NCI-H1694 treated with DMSO at 0.1 percent for 48 hours (cell line): ENCODE measurements around the gene MS4A5.
"Not testable (repeated sequence)": the region's sequence is repeated elsewhere in the genome, so short reads cannot be mapped to it uniquely, and the experiment has no call there.

ENCODE experiments used
- DNase-seq: peaks from one replicate; lab custom pipeline; 2025; lab: John Stamatoyannopoulos, UW

Gene MS4A5, protein sequence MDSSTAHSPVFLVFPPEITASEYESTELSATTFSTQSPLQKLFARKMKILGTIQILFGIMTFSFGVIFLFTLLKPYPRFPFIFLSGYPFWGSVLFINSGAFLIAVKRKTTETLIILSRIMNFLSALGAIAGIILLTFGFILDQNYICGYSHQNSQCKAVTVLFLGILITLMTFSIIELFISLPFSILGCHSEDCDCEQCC

DNA sequence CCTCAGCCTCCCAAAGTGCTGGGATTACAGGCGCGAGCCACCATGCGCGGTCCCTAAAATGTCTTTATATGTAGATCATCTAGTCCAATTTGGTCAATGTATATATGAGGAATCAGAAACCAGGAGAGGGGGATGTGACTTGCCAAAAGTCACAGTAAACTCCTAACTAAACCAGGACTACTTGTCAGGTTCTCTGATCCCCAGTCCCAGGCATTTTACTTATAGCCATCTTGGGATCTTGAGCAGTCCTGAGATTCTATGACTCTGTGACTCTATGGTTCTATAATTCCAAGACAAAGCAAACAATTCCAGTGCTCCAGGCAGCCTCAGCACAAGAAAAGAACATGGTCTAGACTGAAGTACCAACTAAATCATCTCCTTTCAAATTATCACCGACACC, at the start of gene MS4A5:
TSS of gene MS4A5 (plus strand) at position 301 of the 400 bp plus-strand sequence. CDS start 103 bp downstream, outside the sequence.
- DNase-seq = no peak

DNA sequence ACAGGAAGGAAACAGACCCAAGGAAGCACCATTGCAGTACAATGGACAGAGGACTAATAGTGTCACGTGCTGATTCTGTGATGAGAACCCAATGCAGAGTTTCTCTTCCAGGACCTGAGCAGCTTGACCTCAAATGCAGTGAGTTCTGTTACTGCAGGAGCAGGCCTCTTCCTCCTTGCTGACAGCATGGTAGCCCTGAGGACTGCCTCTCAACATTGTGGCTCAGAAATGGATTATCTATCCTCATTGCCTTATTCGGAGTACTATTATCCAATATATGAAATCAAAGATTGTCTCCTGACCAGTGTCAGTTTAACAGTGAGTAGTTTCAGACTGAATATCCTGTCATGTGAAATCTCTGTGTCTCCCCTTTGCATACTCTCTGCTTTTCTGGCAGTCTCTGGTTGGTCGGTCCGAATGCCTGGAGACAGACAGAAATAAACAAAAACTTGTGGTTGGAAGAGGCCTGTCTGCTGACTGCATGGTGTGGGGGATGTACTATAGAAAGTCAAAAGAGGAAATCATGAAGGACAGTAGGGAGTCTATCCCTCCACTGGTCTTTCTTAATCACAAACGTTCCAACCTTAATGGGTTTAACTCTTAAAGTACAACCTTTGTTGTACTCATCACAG, 40.0 kb upstream of the MS4A5 start:
- no peak for DNase-seq

DNA sequence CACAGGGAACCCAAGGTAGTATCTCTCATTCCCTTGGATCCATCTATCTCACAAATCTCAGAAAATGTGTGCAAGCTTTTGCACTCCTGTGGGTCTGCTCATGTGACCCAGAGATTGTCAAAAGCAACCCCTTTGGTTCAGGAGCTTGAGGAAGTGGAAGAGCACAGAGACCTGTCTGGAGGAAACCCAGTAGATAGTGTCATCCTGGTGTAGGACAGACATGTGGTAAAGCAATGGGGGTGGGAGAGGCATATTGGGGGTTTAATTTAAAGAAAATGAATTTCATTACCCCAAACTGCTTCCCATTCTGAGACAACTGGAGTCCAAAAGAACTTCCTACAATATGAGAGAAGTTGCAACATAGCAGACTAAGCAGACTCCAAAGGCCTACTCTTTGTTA, 39.0 kb upstream of the MS4A5 start:
- DNase-seq = no peak

DNA sequence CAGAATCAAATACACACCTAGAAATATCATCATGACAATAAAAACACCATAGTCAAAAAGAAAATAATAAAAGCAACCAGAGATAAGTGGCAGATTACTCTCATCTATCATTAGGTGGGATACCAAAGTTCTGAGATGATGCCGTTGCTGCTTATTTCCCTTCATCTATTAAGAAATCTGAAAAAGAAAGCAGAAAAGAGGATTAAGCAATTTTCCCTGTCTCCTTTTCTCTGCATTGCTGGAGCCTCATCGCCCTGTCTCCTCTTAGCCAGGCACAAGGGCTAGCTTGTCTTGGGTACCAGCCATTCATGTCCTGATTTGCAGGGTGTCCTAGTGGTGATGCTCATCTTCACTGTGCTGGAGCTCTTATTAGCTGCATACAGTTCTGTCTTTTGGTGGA, 37.0 kb upstream of the MS4A5 start:
- no peak for DNase-seq

DNA sequence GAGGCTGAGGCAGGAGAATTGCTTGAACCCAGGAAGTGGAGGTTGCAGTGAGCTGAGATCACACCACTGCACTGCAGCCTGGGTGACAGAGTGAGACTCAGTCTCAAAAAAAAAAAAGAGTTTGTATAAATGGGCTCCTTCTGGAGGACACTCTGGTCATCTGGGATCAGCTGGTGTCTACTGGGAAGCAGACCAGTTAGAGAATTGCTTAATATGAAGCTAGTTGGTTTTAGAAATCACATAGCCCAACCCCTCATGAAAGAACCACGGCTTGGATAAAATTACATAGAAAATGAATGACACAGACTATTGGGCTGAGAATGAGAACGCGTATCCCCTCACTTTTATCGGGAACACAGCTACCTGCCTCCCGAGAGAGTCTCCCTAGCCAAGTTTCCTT, 36.4 kb upstream of the MS4A5 start:
- DNase-seq = no peak

DNA sequence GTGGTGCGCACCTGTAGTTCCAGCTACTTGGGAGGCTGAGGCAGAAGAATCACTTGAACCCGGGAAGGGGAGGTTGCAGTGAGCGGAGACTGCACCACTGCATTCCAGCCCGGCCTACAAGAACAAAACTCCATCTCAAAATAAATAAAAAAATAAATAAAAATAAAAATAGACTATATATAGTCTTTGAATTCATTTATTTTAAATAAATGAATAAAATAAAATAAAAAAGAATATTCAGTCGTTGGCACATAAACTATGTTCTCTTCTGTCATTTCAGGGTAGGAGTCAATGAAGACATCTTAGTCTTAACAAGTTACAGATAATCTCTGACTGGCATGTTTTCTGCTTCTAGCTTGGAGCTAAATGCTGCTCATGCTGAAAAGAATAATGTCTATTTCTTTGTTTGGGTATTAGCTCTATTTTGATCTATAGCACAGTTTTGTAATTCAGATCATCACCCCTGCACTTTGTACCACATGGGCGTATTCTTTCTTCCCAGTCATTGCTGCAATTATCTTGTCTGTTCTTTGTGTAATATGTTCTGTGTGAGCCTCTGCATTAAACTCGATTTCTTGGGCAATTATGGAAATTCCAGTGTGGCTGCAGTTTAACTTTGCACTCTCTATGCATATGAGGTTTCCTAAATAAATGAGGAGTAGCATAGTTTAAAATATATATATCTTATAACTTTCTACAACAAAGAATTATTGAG, 34.5 kb upstream of the MS4A5 start:
- no peak for DNase-seq

DNA sequence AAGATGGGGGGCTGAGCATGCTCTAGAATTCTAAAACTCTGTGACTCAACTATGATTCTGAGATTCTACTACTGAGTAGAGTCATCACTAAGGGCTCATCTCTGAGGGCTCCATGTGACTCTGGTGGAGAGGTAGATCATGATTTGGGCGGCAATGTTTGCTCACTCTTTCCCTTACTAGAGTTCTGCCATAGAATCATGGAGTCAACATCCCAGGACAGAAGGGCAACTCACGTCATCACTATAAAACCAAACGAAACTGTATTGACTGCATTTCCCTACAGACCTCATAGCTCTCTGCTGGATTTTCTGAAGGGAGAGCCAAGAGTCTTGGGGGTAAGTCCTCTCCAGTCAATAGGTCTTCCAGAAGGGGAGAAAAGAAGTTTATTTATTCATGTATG, 33.0 kb upstream of the MS4A5 start, which contains the start of gene MS4A14:
TSS of gene MS4A14 (plus strand) at position 78 of the 400 bp plus-strand sequence. CDS start at position 198, 120 bp downstream.
- DNase-seq = no peak

DNA sequence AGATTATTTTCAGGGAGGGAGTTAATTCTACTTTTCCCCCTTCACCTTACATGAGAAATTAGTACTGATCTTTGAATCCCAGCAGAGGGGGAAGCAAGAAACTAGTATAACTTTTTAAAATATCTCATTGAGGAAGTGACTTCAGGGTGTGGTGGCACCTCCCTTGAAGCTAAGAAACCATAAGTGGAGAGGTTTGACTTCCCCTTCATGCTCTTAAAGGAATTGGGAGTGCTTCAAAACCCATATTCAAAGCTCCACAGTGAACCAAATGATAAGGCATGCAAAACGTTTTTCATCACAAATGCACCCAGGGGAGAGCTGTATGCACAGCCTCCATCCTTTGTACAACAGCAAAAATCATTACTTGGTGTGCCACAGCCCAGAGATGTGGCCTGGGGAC, 32.6 kb upstream of the MS4A5 start:
- no peak for DNase-seq

DNA sequence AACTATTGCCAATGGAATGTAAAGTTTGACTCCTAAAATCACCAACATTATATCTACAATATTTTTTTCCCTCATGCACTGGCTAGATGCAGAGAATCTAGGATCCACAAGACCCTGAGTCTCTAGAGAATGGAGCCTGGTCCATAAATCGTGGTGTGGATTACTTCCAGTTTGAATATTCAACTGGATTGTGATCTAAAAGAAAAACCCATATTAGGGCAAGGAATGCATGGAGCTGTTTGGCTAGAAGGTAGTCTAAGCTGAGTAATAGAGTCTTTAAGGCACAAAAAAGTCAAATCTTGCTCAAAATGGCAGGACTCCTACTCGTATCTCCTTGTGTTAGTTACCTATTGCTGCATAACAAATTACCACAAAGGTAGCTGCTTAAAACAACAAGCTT, 9.4 kb upstream of the MS4A5 start:
- DNase-seq = no peak

DNA sequence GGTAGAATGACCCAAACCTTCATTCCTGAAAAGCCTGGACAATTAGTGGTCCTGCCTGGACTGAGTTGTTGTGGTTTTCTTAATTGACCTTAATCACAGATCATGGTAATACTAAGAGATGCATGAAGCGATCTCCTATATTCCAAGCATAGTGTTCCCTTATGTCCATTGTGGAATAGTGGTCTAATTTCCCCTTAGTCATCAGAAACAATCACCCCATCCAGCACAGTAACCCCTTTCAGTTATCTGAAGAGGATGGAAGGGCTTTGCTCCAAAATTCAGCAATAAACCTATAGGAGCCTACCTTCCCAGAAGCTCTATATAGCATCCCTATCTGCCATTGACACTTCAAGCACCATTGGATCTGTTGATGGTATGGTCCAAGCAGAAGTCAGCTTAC, 6.8 kb upstream of the MS4A5 start:
- no peak for DNase-seq

DNA sequence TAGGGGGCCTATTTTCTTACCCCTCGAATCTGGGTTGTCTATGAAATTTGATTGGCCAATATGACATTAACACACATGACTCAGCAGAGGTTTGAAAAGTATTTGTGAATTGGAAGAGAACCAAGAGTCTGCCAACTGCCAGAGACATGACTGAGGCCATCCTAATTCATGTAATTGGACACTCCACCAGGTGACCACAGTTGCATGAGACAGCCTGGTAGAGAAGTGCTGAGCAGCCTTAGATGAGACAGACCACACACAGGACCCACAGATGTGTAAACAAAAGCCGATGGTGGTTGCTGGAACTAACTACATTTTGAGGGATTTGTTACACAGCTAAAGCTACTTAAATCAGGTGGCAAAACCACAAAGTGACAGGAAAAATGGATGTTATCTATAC, 855 bp upstream of the MS4A5 start:
- no peak for DNase-seq

DNA sequence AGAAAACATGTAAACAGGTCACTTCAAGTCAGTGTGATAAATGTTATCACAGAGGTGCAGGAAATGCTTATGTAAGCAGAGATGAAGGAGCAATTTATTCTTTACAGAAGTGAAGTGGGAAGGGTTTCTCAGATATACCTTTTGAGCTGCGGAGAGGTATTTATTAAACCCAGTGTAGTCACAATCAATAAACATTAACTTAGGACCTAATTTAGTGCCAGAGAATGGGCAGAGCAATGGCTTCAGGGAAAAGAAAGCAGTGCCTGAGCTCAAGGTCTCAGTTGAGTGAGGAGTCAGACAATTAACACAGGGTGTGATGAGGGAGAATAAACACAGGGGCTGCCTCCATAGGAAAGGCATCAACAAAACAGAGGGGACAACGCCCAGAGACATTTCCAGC, 1.9 kb downstream of the MS4A5 start:
- DNase-seq = no peak

DNA sequence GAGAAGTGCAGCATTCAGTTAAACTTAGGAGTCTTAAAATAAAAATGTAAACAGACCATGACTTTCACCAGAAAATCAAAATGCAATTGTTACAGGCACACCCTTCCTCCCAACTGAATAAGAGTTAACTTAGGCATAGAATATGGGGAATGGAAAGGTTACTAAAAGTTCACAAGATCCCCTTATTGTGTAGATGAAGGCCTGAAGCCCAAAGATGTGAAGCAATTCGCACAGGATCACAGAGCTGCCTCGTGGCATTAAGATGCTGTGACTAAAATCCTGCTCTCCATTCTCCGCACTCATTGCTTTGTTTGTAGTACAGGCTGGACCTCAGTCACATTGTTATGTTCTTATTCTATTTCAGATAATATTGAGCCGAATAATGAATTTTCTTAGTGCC, 4.0 kb downstream of the MS4A5 start:
- DNase-seq = no peak

DNA sequence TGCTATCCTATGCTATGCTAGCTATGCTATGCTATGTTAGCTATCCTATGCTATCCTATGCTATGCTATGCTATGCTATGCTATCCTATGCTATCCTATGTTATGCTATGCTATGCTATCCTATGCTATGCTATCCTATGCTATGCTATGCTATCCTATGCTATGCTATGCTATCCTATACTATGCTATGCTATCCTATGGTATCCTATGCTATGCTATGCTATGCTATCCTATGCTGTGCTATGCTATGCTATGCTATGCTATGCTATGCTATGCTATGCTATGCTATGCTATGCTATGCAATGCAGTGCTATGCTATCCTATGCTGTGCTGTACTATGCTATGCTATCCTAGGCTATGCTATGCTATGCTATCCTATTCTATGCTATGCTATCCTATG, 17.7 kb downstream of the MS4A5 start:
- no peak for DNase-seq

DNA sequence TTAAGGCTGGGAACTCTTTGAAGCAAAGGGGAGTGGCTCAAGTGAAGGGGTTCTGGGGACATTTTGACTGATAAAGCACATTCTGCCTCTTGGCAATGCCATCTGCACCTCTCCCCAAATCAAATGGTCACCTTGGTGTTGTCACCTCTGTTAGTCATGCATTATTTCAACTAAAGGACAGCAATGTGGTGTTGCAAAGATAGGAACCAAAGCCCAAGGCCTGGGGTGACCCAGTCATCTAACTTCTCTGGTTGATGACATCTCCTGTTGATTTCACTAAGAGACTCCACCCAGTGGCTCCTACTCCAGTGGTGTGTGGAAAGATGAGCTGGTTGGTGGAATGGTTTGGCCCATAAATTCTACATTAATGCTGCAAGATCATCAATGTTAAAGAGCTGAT, 18.5 kb downstream of the MS4A5 start:
- DNase-seq = no peak

DNA sequence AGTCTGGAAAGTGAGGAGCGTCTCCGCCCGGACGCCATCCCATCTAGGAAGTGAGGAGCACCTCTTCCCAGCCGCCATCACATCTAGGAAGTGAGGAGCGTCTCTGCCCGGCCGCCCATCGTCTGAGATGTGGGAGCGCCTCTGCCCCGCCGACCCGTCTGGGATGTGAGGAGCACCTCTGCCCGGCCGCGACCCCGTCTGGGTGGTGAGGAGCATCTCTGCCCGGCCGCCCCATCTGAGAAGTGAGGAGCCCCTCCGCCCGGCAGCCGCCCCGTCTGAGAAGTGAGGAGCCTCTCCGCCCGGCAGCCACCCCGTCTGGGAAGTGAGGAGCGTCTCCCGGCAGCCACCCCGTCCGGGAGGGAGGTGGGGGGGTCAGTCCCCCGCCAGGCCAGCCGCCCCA, 21.8 kb downstream of the MS4A5 start:
- not testable (repeated sequence) for DNase-seq

DNA sequence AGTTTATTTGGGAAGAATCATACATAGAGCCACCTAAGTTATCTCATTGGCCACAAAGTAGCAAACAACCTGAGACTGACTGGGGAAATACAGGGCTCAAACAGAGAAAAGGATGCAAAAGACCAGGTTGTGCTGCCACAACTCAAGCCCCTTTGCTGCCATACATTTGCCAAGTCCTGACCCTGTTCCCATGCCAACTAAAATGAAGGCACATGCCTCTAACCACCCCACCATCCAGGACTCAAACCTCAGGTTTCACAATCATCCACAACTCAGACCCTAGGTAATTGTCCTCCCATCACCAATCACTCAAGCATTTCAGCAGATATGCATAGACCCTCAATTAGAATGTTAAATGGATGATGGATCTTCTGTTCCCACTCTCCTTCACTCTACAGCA, 24.8 kb downstream of the MS4A5 start:
- DNase-seq = no peak

DNA sequence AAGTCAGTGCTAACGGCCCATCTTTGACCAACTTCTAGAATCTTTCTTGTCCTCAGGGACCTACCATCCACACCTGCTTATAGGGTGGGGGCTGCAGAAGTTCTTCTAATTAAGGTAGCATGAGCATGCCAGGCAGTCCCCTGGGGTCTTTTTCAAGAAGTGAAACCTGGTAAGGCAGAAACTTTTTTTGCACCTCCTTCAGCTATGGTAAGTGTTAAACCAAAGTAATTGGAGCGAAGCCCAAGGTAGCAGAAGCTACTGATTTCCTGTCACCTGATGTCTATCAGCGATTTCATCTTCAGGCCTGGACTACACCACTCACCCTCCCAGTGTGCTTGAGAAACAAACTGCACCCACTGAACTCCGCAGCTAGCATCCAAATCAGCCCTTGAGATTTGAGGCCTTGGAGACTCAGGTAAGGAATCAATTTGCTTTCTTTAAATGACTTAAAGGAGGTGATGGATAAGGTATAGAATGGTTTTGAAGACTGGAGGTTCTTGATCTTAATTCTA, 26.2 kb downstream of the MS4A5 start, which contains the start of gene MS4A1:
TSS of gene MS4A1 (plus strand) at position 317 of the 512 bp plus-strand sequence. CDS start 6,528 bp downstream, outside the sequence.
- no peak for DNase-seq

DNA sequence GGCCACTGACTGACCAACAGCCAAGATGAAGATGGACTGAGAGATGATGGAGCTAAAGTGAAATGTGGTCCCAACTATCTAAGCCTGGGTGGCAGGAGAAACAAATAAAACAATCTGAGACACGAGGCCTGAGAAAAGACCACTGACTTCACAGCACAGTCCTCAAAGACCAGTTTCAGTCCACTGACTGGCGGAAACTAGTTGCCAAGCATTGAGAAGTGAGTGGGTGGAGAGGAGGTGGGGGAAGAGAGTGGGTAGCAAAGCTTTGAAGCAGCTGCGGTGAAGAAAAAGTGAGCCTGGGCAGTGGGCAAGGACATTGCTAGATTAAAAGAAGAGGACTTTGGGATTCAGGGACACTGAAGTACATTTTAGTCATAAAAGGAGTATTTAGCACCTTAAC, 28.2 kb downstream of the MS4A5 start:
- no peak for DNase-seq

DNA sequence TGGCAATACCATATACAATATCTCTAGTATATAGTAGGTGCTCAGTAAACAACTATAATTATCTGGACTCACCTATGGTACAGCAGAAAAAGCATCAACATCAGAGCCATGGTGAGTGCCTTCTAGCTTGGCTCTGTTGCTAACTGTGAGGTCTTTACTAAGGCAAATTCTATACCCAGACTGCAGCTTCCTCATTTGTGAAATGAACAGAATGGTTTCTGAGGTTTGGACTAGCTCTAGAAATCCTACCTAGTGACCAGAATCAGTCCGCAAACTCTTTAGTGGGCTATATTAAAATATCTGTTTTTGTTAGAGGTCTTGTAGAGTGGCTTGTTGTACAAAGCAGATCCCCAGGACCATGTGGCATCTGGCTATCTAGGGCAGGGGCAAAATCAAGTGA, 30.0 kb downstream of the MS4A5 start:
- no peak for DNase-seq

DNA sequence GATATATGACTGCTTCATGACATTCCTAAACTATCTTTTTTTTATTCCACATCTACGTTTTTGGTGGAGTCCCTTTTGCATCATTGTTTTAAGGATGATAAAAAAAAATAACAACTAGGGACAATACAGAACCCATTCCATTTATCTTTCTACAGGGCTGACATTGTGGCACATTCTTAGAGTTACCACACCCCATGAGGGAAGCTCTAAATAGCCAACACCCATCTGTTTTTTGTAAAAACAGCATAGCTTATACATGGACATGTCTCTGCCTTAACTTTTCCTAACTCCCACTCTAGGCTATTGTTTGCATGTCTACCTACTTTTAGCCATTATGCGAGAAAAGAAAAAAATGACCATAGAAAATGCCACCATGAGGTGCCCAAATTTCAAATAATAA, 39.5 kb downstream of the MS4A5 start:
- no peak for DNase-seq

DNA sequence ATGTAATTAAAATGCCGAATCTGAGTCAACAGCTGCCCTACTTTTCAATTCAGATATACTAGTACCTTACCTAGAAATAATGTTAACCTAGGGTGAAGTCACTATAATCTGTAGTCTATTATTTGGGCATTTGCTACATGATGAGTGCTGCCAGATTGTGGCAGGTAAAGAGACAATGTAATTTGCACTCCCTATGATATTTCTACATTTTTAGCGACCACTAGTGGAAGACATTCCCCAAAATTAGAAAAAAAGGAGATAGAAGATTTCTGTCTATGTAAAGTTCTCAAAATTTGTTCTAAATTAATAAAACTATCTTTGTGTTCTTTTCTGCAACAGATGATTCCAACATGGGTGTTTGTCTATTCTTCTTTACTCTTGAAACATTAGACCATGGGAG, 40.4 kb downstream of the MS4A5 start:
- DNase-seq = no peak

DNA sequence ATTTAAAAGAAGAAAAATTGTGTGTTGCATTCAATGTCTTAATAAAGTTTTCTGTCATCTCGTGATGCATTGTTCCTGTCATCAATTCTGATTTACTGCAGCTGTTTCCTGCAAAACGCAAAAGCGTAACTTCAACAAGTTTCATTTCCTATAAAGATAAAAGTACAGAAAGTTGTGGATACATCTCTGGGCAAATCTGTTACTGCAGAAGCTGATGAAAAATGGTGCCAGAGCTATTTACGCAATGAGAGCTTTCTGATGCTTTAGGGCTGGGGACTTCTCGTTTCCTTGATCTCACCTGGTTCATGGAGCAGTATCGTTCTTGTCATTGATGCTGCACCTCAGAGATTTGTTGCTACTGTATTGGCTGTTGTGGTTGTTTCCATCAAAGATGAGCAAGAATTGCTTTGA, 47.7 kb downstream of the MS4A5 start:
- DNase-seq = no peak
